NCI-H1436 (cell line): Measurements from ENCODE around the gene THRB.

Source experiments
- DNase-seq: peaks from one replicate; lab custom pipeline; 2025; lab: John Stamatoyannopoulos, UW

Gene THRB

GRCh38 chr3:24348348-24348747, 146.3 kb downstream of the THRB start:
- DNase-seq, result no peak

GRCh38 chr3:24344784-24345439, 149.7 kb downstream of the THRB start:
- DNase-seq, result no peak

GRCh38 chr3:24343084-24343783, 151.4 kb downstream of the THRB start:
- no peak for DNase-seq

- DNase-seq, result no peak
Measured at GRCh38 chr3:24342275-24342674, 152.4 kb downstream of the THRB start.

GRCh38 chr3:24341668-24342067, 153.0 kb downstream of the THRB start:
- DNase-seq, result no peak

- DNase-seq, result no peak
Measured at GRCh38 chr3:24340966-24341365, 153.7 kb downstream of the THRB start.

- DNase-seq, result no peak
Measured at GRCh38 chr3:24340161-24340560, 154.5 kb downstream of the THRB start.

- DNase-seq, result no peak
Measured at GRCh38 chr3:24339266-24339825, 155.3 kb downstream of the THRB start.

GRCh38 chr3:24338409-24339130, 156.1 kb downstream of the THRB start:
- DNase-seq, result no peak

- no peak for DNase-seq
Measured at GRCh38 chr3:24336101-24336500, 158.5 kb downstream of the THRB start.

- no peak for DNase-seq
Measured at GRCh38 chr3:24332092-24332491, 162.6 kb downstream of the THRB start.

- DNase-seq, result no peak
Measured at GRCh38 chr3:24323272-24323671, 171.4 kb downstream of the THRB start.

- no peak for DNase-seq
Measured at GRCh38 chr3:24320601-24321000, 174.0 kb downstream of the THRB start.

GRCh38 chr3:24318677-24319287, 175.9 kb downstream of the THRB start:
- no peak for DNase-seq

GRCh38 chr3:24316887-24317383, 177.7 kb downstream of the THRB start:
- DNase-seq, result no peak

- no peak for DNase-seq
Measured at GRCh38 chr3:24315971-24316370, 178.7 kb downstream of the THRB start.

- no peak for DNase-seq
Measured at GRCh38 chr3:24315356-24315755, 179.3 kb downstream of the THRB start.

GRCh38 chr3:24311881-24312280, 182.8 kb downstream of the THRB start:
- no peak for DNase-seq

GRCh38 chr3:24310887-24311286, 183.8 kb downstream of the THRB start:
- DNase-seq, result no peak

- no peak for DNase-seq
Measured at GRCh38 chr3:24306518-24306917, 188.1 kb downstream of the THRB start.

- no peak for DNase-seq
Measured at GRCh38 chr3:24305795-24306467, 188.7 kb downstream of the THRB start.
